K562 (cell line): ENCODE data around the gene ERBB4.

Experiments used
- CAMTA2 ChIP-seq: fragments of 250-450 bp; sonication (Bioruptor Pico); conservative IDR thresholded peaks from 2 replicates; pipeline ENCODE4 v1.5.1; 2022
- CEBPB ChIP-seq: fragments of 450-650 bp; IDR thresholded peaks from 2 replicates; pipeline ENCODE4 v1.6.1; 2016; ENCODE audit warnings: missing genetic modification characterization, missing compliant biosample characterization
- FOXJ3 ChIP-seq: sonication (generic); formaldehyde crosslinking; IDR thresholded peaks from 2 replicates; pipeline ENCODE4 v1.4.0; 2020; ENCODE audit warnings: mild to moderate bottlenecking, missing genetic modification reagents
- POLR2A ChIP-seq: fragments of 450-650 bp; conservative IDR thresholded peaks from 2 replicates; pipeline ENCODE4 v1.6.1; 2016
- TEAD4 ChIP-seq, 2 experiments: sonication (generic) in 1 of 2; formaldehyde crosslinking in 1 of 2; IDR thresholded peaks; 2 replicates each; pipeline versions ENCODE4 v1.6.1 to v1.8.0; 2012 to 2022; ENCODE audit warnings: borderline replicate concordance in 1 of 2, inconsistent platforms in 1 of 2, low read length in 1 of 2, mild to moderate bottlenecking in 1 of 2, missing genetic modification reagents in 1 of 2
- ZBTB43 ChIP-seq: sonication (generic); formaldehyde crosslinking; IDR thresholded peaks from 2 replicates; pipeline ENCODE4 v1.8.0; 2023; ENCODE audit warnings: mild to moderate bottlenecking, missing genetic modification reagents
- TF ChIP-seq, protein P1 (sequence below), 3 experiments: IDR thresholded peaks in 2 of 3; conservative IDR thresholded peaks in 1 of 3; 2 replicates each; pipeline ENCODE4 v1.5.1; 2011 to 2012; ENCODE audit warnings: low read length in 3 of 3, mild to moderate bottlenecking in 3 of 3, control low read depth in 2 of 3, improper control_type of control experiment in 1 of 3, inconsistent platforms in 1 of 3, low read depth in 1 of 3, mixed read lengths in 1 of 3, moderate library complexity in 1 of 3; ENCODE audit not compliant: insufficient read depth in 2 of 3
- TF ChIP-seq, protein P2 (sequence below): sonication (generic); formaldehyde crosslinking; IDR thresholded peaks from 2 replicates; pipeline ENCODE4 v1.9.0; 2022; ENCODE audit warnings: mild to moderate bottlenecking, missing genetic modification reagents

- TF ChIP-seq CEBPB (tag) (no peak), ZBTB43 (no peak), TEAD4 (IDR thresholded peaks at IDR 0.05; ENCODE audit: low read length) (no peak), TEAD4 (CRISPR knock-in tag; IDR thresholded peaks at IDR 0.05; ENCODE audit: borderline replicate concordance) (no peak), POLR2A (no peak), FOXJ3 (CRISPR knock-in tag) (no peak), CAMTA2 (CRISPR knock-in tag) (no peak)
- TF ChIP-seq, protein P1, sequence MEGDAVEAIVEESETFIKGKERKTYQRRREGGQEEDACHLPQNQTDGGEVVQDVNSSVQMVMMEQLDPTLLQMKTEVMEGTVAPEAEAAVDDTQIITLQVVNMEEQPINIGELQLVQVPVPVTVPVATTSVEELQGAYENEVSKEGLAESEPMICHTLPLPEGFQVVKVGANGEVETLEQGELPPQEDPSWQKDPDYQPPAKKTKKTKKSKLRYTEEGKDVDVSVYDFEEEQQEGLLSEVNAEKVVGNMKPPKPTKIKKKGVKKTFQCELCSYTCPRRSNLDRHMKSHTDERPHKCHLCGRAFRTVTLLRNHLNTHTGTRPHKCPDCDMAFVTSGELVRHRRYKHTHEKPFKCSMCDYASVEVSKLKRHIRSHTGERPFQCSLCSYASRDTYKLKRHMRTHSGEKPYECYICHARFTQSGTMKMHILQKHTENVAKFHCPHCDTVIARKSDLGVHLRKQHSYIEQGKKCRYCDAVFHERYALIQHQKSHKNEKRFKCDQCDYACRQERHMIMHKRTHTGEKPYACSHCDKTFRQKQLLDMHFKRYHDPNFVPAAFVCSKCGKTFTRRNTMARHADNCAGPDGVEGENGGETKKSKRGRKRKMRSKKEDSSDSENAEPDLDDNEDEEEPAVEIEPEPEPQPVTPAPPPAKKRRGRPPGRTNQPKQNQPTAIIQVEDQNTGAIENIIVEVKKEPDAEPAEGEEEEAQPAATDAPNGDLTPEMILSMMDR (IDR thresholded peaks at IDR 0.05 in 2 of 3, conservative IDR thresholded peaks at IDR 0.05 in 1 of 3; ENCODE audit: insufficient read depth in 2 of 3, low read depth in 1 of 3, low read length in 3 of 3) = no peak
- TF ChIP-seq, protein P2, sequence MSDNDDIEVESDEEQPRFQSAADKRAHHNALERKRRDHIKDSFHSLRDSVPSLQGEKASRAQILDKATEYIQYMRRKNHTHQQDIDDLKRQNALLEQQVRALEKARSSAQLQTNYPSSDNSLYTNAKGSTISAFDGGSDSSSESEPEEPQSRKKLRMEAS (CRISPR knock-in tag) = no peak
These were observed 796.6 kb downstream of the ERBB4 start for GRCh38 chr2:211741966-211742365.
